Right lobe of liver (tissue), 6 donors: ENCODE data around the gene SLC25A43. TPM values are rescaled to one million over a fixed set of nuclear protein-coding genes. Genes with fewer than 3 reads are reported as not detected.
A peak's percentile ranks its signal among the peaks of the same experiment; 100 is the strongest.

ENCODE experiments used
- ATAC-seq, 4 donors: fragments of 200-7000 bp; cut with Tn5 transposase; one replicate each; pipeline ENCODE4 v1.9.1; 2020; ENCODE audit warnings: mild to moderate bottlenecking in 4 of 4, moderate library complexity in 4 of 4
- DNase-seq, 3 donors: peaks; one replicate each; pipeline ENCODE4 v3.0.0-alpha.2; 2020
- H3K27ac ChIP-seq, 3 donors: fragments of 200-600 bp; one replicate each; pipeline ENCODE4 v1.8.0; 2022
- H3K27me3 ChIP-seq, 2 donors: fragments of 200-600 bp; one replicate each; pipeline ENCODE4 v1.8.0; 2022
- H3K36me3 ChIP-seq, 4 donors: fragments of 200-600 bp; sonication (generic) in 1 of 4; one replicate each; pipeline versions ENCODE4 v1.5.1 to v1.8.0; 2017 to 2022; ENCODE audit warnings: control low read depth in 1 of 4
- H3K4me1 ChIP-seq, 4 donors: fragments of 200-600 bp; sonication (generic) in 1 of 4; one replicate each; pipeline versions ENCODE4 v1.5.1 to v1.8.0; 2017 to 2022; ENCODE audit warnings: control low read depth in 1 of 4
- H3K4me3 ChIP-seq, 3 donors: fragments of 200-600 bp; one replicate each; pipeline ENCODE4 v1.8.0; 2022
- H3K9me3 ChIP-seq, 4 donors: fragments of 200-600 bp; sonication (generic) in 1 of 4; one replicate each; pipeline versions ENCODE4 v1.5.1 to v1.8.0; 2017 to 2022; ENCODE audit warnings: control low read depth in 1 of 4
- POLR2A ChIP-seq: fragments of 450-650 bp; IDR thresholded peaks from one replicate; pipeline ENCODE4 v1.6.1; 2017; ENCODE audit warnings: antibody characterized with exemption, mild to moderate bottlenecking
- WGBS: methylation state at CpG from one replicate; pipeline ENCODE4 v1.1.6; 2018; ENCODE audit warnings: low coverage, low lambda C conversion rate; ENCODE audit not compliant: insufficient coverage; ENCODE audit errors: missing lambda C conversion rate; 5-methylcytosine and 5-hydroxymethylcytosine counted together
- intact Hi-C, 2 donors: fragments of 100-400 bp; cut with DNase I; formaldehyde crosslinking; loops; one replicate each; pipeline versions ENCODE4 v1.11.2 to v1.14.1; 2022
- total RNA-seq, 6 experiments: library from RNA; depleted of rRNA in 2 of 6; stranded (reverse); fragments of >200 nt in 2 of 6; fragmentation: NEBNext Ultra II Directional in 3 of 6; extraction: Animal tissue kit (Norgen Biotek cat#: 25700) in 3 of 6; gene quantifications; one replicate each; pipeline versions ENCODE4 v1.1.0 to v1.2.4, GENCODE V29; 2016 to 2023
- TF ChIP-seq, protein P1 (sequence below), 4 donors: fragments of 200-600 bp in 3 of 4; fragments of 450-650 bp in 1 of 4; IDR thresholded peaks; one replicate each; pipeline versions ENCODE4 v1.5.1 to v1.8.0; 2016 to 2022; ENCODE audit warnings: antibody characterized with exemption in 4 of 4, mild to moderate bottlenecking in 2 of 4
- donor health status: DM: no; HTN: yes; CAD: no.
- donor health status: DM: no; HTN: no; CAD: no.
- donor health status: DM: no; HTN: no; CAD: no.
- donor health status: DM: no; HTN: yes; CAD: no.
- donor health status: DM: no; HTN: yes; CAD: no.

SLC25A43 gene
- total RNA-seq, 6 experiments from 2014 or later: 6.4 to 21.5 (median 7.5) TPM

DNA sequence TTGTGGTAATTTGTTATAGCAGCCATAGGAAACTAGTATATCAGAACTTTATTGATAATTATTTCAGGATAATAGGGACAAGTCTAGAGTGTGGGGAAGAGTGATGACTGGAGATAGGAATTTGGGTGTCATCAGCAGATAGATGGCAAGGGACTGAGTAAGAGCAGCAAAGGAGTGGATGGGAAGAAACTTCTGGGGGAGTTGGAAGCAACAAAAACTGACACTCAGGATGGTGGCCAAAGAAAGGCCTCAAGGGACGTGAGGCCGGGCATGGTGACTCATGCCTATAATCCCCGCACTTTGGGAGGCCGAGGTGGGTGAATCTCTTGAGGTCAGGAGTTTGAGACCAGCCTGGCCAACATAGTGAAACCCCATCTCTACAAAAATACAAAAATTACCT is 60.0 kb downstream of the SLC25A43 start:
- Histone ChIP-seq H3K4me1 (no peaks in the 10 kb centered on the region), H3K27me3 (no peaks in the 10 kb centered on the region), H3K27ac (no peak overlapping the region), H3K36me3 (no peaks in the 10 kb centered on the region), H3K4me3 (no peak overlapping the region), H3K9me3 (no peaks in the 10 kb centered on the region)
- 60% methylated on average over 4 of the region's 4 CpGs for WGBS
- TF ChIP-seq, protein P1, sequence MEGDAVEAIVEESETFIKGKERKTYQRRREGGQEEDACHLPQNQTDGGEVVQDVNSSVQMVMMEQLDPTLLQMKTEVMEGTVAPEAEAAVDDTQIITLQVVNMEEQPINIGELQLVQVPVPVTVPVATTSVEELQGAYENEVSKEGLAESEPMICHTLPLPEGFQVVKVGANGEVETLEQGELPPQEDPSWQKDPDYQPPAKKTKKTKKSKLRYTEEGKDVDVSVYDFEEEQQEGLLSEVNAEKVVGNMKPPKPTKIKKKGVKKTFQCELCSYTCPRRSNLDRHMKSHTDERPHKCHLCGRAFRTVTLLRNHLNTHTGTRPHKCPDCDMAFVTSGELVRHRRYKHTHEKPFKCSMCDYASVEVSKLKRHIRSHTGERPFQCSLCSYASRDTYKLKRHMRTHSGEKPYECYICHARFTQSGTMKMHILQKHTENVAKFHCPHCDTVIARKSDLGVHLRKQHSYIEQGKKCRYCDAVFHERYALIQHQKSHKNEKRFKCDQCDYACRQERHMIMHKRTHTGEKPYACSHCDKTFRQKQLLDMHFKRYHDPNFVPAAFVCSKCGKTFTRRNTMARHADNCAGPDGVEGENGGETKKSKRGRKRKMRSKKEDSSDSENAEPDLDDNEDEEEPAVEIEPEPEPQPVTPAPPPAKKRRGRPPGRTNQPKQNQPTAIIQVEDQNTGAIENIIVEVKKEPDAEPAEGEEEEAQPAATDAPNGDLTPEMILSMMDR (IDR thresholded peaks at IDR 0.05): no peak
- TF ChIP-seq POLR2A: no peak
- DNase-seq (no peak), ATAC-seq (no peak)
- intact Hi-C loops: no loop called here

DNA sequence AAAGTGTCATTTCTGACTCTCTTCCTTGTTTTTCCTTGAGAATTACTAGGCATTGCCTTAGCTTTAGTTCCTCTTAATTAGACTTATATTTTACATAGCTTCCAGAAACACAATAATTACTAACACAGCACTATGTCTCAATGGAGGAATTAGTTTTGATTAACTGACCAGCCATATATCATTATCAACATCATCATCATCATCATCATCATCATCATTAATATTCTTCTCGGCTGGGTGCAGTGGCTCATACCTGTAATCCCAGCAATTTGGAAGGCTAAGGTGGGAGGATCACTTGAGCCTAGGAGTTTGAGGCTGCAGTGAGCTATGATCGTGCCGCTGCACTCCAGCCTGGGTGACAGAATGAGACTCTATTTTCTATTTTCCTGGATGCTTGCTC is 66.4 kb downstream of the SLC25A43 start:
- no peaks in the 10 kb centered on the region for H3K27me3 ChIP-seq
- H3K4me1 ChIP-seq: no peaks in the 10 kb centered on the region
- H3K27ac ChIP-seq: no peak overlapping the region
- intact Hi-C loops: no loop called here
- TF ChIP-seq, protein P1 (IDR thresholded peaks at IDR 0.05): no peak
- ATAC-seq (no peak), DNase-seq (no peak)
- H3K4me3 ChIP-seq: no peak overlapping the region
- no peaks in the 10 kb centered on the region for H3K9me3 ChIP-seq
- peaks cover 0 to 8% (median under 1%) of the 10 kb centered on the region in 4 donors for H3K36me3 ChIP-seq
- WGBS: 92% methylated on average over 3 of the region's 3 CpGs

DNA sequence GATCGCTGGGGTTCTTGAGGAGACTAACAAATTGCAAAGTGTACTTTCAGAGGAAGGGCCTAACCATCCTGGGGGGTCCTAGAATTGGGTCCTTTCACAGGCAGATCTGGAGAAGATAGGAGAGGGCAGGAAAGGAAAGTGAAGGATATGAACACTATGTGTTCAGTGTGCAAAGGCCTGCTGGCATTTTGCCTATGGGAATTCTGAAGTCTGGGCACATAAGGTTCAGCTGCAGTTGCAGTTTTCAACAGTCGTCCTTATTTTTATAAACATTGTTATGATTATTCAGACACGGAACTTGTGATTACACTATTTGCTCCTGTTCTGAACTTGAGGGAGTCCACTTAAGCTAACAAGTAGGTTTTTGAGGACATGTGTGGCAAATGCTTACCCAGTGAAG is 67.8 kb downstream of the SLC25A43 start:
- WGBS: 51% methylated on average over 3 of the region's 3 CpGs
- DNase-seq: peak in 1 of 3 donors; percentile 45
- intact Hi-C loops: no loop called here
- TF ChIP-seq POLR2A: no peak
- TF ChIP-seq, protein P1 (IDR thresholded peaks at IDR 0.05): no peak
- Histone ChIP-seq H3K27ac (peak overlapping the region in 2 of 3 donors; percentile 5 to 62), H3K27me3 (no peaks in the 10 kb centered on the region), H3K4me1 (no peaks in the 10 kb centered on the region), H3K36me3 (peaks cover 0 to 17% (median 1%) of the 10 kb centered on the region in 4 donors), H3K4me3 (peak overlapping the region in 1 of 3 donors; percentile 12), H3K9me3 (no peaks in the 10 kb centered on the region)
- ATAC-seq: no peak

DNA sequence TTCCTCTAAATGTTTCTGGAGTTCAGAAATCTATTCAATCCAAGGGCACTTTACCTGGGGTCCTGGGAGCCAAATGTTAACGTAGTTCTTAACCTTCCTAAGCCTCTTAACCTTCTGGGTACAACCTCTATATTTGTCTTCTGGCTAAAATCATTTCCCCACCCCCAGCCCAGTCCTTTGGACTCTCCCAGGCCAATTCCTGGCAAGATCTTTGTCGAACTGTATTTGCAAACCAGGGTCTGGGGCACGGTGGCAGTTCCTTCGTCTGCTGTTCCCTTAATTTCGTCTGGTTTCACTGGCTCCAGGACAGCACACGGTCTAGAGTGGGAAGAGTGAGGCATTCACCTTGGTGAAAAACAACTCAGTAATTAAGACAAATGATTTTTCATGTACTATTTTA is 68.3 kb downstream of the SLC25A43 start:
- intact Hi-C loops: no loop called here
- Histone ChIP-seq H3K27me3 (no peaks in the 10 kb centered on the region), H3K36me3 (peaks cover 0 to 17% (median 1%) of the 10 kb centered on the region in 4 donors), H3K4me1 (no peaks in the 10 kb centered on the region), H3K9me3 (no peaks in the 10 kb centered on the region), H3K27ac (peak overlapping the region in 2 of 3 donors; percentile 5 to 62), H3K4me3 (peak overlapping the region in 2 of 3 donors; percentile 35 to 41)
- peak in 1 of 3 donors; percentile 58 for DNase-seq
- TF ChIP-seq, protein P1 (IDR thresholded peaks at IDR 0.05): no peak
- TF ChIP-seq POLR2A: no peak
- whole genome bisulfite sequencing: 33% methylated on average over 6 of the region's 6 CpGs
- ATAC-seq: peak; percentile 3 to 49 (median 19)
